HS-27A (cell line): ENCODE data around the gene IGSF8.

Experiments used
- DNase-seq: peaks from one replicate; pipeline ENCODE4 v3.0.0-alpha.2; 2012; ENCODE audit warnings: low read depth, missing footprints

Gene IGSF8

GRCh38 chr1:160103658-160104408 is 5.4 kb upstream of the IGSF8 start:
- no peak for DNase-seq

DNA sequence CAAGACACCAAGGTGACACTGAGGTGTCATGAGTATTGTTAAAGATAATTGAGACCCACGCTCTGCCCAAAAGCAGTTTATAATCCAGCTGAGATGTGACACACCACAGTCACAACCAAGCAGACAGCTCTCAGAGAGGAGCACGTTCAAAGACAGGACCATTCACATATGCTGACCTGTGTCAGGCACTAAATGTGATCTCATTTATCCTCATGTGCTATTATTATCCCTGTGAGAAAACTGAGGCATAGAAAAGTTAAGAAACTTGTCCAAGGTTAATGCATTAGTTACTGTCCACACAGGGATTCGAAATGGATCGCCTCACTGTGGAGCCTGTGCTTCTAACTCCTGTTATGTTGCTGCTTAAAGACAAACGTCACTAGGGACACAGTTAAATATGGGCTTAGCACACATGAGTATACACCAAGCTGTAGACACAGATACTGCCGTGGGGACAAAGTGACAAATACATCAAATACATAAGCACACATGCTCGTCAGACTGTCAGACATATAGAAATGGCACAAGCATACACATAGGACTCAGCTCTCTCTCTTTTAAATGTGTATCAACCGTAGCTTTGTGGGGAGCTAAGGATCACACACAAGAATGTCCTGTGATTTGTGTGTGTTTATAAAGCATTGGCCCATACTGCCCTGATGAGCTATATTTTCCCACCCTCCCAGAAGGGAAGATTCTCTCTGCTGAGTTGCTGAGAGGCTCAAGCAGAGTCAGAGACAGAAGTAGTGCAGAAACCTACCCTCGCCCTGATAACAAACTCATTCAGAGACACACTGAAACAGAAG is 3.5 kb upstream of the IGSF8 start:
- DNase-seq, result no peak

- DNase-seq, result no peak
These were observed 2.8 kb upstream of the IGSF8 start for GRCh38 chr1:160101037-160101716.

- DNase-seq, result no peak
These were observed 1.4 kb upstream of the IGSF8 start for GRCh38 chr1:160099716-160100375.

- peak; percentile 51 for DNase-seq
These were observed 588 bp upstream of the IGSF8 start for GRCh38 chr1:160098852-160099561.

DNA sequence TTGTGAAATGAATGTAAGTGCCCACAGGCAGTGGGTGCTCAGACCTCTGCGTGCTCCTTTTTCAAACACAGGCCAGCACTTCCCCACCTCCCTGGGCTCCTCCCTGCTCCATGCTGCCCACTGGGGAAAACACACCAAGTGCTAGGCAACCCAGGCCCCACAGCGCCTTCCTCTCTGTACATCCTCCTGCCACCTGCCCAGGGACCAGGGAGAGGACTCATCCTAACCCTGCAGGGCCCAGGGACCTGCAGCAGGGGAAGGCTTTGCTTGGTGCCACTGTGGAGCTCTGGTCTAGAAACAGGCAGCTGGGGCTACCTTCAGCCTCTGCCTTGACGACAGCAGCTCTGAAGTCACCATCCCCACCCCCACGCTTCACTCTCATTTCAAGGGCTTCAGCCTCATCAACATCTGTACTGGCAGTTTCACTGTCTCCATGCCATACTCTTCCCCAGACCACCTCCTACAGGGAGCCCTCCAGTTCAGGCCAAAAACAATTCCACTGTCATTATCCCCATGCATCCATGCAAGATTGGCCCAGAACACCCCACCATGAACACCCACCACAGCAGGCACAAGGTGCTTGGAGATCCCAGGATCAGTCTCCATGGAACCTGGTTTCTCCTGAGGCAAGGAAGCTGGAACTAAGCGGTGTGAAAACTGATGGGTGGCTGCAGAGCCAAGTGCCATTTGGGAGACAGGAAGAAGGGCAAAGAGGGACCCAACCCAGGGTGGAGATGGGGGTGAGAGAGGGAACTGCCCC is 1.1 kb downstream of the IGSF8 start:
- no peak for DNase-seq

- DNase-seq, result no peak
These were observed 1.9 kb downstream of the IGSF8 start for GRCh38 chr1:160096274-160097116.

GRCh38 chr1:160095382-160096105 is 2.9 kb downstream of the IGSF8 start:
- no peak for DNase-seq

DNA sequence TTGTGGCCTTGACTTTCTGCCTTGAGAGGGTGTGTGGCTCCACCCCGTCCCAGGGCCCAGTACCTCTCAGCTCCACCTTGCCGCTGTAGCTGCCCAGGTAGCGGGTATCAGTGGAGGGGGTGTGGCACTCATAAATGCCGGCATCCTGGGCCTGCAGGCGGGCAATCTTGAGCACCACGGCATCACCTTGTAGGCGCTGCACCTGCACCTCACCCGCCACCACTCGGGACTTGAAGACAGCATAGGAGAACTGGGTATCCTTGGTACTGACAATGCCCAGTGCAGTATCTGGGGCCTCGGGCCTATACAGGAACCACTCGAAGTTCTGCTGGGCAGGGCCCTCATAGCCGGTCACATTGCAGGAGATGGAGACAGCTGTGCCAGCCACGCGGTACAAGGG is 3.6 kb downstream of the IGSF8 start:
- no peak for DNase-seq

GRCh38 chr1:160094291-160094625 is 4.2 kb downstream of the IGSF8 start:
- no peak for DNase-seq

GRCh38 chr1:160093624-160094290 is 4.7 kb downstream of the IGSF8 start:
- DNase-seq, result no peak

GRCh38 chr1:160093069-160093395 is 5.4 kb downstream of the IGSF8 start:
- DNase-seq, result no peak

DNA sequence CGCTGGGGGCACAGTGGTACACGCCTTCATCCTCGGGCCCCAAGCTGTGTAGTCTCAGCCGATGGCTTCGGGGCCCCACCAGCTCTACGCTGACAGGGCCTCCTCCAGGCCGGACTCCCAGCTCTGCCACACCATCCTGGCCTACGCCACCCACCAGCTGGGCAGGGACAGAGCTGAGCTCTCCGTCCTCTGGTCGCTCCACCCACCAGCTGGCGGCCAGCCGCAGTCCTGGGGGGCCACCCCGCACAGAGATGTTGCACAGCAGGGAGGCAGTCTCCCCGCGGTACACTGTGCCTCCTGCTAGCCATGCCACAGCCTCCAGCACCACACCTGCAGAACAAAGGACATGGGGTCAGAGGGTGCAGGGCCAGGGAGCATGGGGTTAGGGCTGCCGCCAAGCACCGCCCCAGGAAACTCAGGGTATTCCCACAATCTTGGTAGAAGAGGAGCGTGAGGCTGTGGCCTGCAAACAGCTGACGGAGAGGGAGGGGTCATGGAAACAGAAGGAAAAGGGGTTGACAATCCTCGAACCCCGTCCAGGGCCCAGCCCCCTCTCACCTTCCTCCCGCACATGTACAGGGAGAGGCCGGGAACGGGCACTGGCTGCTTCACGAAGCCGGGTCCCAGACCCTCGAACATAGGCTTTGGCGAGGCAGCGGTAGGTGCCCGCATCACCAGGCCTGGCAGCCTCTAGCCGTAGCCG is 5.9 kb downstream of the IGSF8 start:
- no peak for DNase-seq

DNA sequence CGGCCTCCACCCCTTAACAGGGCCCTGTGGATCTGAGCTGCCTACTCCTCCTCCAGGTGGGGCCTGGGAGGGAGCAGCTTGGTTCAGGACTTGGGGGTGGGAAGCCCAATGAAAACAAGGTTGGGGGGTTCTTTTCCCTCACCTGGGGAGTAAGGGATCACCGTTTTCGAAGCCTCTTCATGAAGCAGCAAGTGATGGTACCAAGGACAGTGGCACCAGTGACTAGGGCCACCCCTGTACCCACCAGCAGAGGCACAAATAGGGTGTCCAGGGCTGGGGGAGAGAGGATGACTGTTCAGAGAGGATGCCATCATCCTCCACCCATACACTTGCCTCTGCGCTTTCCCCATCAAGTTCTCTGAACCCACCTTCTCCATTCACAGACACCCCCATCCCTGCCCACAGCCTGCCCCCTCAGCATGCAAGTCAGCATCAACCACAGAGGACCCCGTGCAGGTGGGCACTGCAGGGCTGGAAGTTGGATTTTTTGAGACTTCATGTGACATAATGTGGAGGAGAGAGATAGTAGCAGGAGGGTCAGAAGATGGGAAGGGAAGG is 6.7 kb downstream of the IGSF8 start:
- no peak for DNase-seq

- no peak for DNase-seq
These were observed 7.7 kb downstream of the IGSF8 start for GRCh38 chr1:160090760-160091159.

DNA sequence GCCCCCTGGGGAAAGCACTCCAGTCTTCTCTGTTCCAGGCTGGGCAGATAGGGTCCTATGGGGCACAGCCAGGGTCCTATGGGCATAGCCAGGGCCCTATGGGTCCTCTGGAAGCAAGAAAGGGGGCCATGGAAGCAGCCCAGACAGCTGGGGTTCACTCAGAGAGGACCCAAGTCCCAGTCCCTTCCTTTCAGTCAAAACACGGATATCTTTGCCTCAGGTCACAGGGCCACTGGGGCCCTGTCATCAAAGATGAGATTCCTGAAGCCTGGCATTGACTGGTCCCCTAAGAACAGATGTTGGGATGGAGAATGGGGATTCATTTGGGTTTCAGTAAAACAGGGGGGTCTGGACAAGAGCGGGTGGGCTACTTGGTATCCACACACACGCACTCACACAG is 8.5 kb downstream of the IGSF8 start:
- DNase-seq, result no peak

DNA sequence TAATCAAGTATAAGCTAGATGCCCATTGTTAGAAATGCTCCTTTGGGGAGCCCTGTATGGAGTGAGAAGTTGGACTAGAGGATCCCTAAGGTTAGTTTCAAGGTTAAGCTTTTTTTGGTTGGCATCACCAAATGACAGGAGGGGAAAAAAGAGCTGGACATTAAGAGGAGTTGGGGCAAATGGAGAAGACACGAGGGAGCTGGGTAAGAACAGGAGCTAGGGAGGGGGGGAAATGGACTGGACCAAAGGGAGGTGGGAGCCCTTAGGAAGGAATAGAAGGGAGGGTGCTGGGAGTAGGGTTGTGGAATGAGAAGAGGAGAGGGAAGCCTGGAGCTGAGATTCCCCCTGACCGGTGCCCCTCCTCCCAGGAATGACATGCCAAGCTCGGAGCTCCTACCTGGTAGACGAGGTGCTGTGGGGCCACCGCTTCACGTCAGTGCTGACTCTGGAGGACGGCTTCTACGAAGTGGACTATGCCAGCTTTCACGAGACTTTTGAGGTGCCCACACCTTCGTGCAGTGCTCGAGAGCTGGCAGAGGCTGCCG is 11.2 kb downstream of the IGSF8 start:
- no peak for DNase-seq

- no peak for DNase-seq
These were observed 11.9 kb downstream of the IGSF8 start for GRCh38 chr1:160086456-160086892.
